Activated naive CD4-positive, alpha-beta T cell treated with anti-CD3 and anti-CD28 coated beads for 36 hours (primary cell): ENCODE results near the gene EIF4E3. TPM values are rescaled to one million over a fixed set of nuclear protein-coding genes. Genes with fewer than 3 reads are reported as not detected.
A peak's percentile ranks its signal among the peaks of the same experiment; 100 is the strongest.

Experiments used
- CTCF ChIA-PET: fragments of 350-600 bp; sonication (Branson Sonifier 250); formaldehyde crosslinking; loops from one replicate; lab custom pipeline; 2021; ENCODE audit warnings: antibody characterized with exemption; lab: Charles Lee
- DNase-seq: peaks from one replicate; pipeline ENCODE4 v3.0.0-alpha.2; 2020
- H3K27ac Mint-ChIP-seq: one replicate; pipeline ENCODE4 v1.8.0; 2021; ENCODE audit warnings: mild to moderate bottlenecking, mixed read lengths
- H3K27me3 Mint-ChIP-seq: one replicate; pipeline ENCODE4 v1.8.0; 2021; ENCODE audit warnings: low read depth, mixed read lengths
- H3K36me3 Mint-ChIP-seq: one replicate; pipeline ENCODE4 v1.8.0; 2021; ENCODE audit warnings: low read depth, mixed read lengths
- H3K4me1 Mint-ChIP-seq: one replicate; pipeline ENCODE4 v1.8.0; 2021; ENCODE audit warnings: low read depth, mixed read lengths
- H3K4me3 Mint-ChIP-seq: one replicate; pipeline ENCODE4 v1.8.0; 2021; ENCODE audit warnings: mild to moderate bottlenecking, moderate library complexity, mixed read lengths
- H3K9me3 Mint-ChIP-seq: one replicate; pipeline ENCODE4 v1.8.0; 2021; ENCODE audit warnings: mixed read lengths
- intact Hi-C: fragments of 100-400 bp; cut with micrococcal nuclease; formaldehyde crosslinking; loops from one replicate; pipeline ENCODE4 v1.15.1; 2023
- total RNA-seq, 2 experiments: library from RNA; stranded (reverse); gene quantifications; one replicate each; pipeline ENCODE4 v1.2.3, GENCODE V29; 2021

The EIF4E3 gene
- total RNA-seq, 2 experiments from 2014 or later = 25.2 to 26.2 TPM

DNA sequence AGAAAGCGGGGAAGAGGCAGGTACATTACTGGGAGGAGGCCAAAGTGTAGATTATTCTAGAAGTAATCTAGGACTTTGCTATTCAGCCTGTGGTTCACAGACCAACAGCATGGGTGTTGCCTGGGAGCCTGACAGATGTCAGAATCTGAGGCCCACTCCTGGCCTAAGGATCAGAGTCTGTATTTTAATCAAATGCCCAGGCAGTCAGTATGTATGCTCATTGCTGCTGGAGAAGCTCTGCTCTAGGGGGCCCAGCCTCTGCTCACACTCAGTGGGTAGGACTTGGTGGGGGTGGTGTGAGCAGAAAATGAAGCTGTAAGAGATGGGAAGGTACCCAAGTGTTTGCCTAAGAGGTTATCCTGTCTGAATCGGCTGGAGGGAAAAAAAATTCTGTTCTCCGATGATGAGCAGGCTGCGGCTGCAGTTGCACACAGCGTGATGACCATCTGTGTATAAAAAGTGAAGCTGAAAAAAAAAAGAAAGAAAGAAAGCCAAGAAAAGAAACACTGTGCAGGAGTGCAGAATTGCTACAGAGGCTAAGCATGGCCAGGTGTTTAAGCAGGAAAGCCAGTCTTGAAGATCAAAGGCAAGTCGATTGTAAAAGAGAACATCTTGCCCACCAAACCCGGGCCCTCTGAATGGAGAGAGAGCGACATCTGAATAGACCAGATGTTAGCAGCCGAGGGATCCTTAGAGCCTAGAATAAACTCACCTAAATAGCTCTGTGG lies 65.2 kb downstream of the EIF4E3 start:
- no peak for DNase-seq
- no peaks in the 10 kb centered on the region for H3K36me3 Mint-ChIP-seq
- H3K9me3 Mint-ChIP-seq = no peaks in the 10 kb centered on the region
- peaks cover 23% of the 10 kb centered on the region for H3K4me1 Mint-ChIP-seq
- intact Hi-C loops = loop anchor here (10.0 kb wide), 2 partner anchors 1535 to 1595 kb away; no protein-coding TSS in a partner anchor
- no peak overlapping the region for H3K4me3 Mint-ChIP-seq
- CTCF ChIA-PET = interaction anchor here (0.6 to 0.9 kb wide), 2 partner anchors 75 to 997 kb away, joined by 3 to 4 read pairs; no protein-coding TSS in a partner anchor
- H3K27ac Mint-ChIP-seq = no peak overlapping the region
- H3K27me3 Mint-ChIP-seq = no peaks in the 10 kb centered on the region

DNA sequence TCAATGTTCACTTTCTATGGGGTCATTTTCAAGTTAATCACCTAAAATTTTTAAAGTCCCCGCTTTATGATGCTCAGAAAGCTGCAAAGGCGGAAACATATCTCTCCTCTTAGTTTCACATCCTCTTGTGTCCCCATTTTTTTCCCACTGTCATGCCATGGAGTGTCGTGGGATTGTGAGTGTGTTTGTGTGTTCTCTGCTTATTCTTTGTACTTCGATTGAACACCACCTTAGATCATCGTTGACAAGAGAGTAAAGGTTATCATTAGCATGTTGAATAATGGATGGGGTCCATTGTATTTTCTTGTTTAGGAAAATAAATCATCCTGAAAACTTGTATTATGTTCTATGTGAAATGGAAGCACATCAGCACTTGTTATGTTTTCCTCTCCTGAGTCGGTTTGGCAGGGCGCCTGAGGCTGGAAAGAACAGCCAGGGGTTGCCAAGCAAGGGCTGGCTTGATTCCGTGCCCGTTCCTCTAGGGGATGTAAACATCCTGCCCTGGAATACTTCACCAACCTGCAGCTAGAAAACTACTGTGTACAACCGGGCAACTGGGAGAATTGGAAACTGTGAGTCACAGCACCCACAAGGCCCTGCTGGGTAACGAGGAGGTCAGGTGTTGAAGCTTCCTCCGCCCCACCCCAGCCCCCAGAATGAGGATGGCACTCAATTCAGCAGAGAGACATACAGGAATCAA lies 67.2 kb downstream of the EIF4E3 start:
- Mint-ChIP-seq H3K4me1 (peaks cover 22% of the 10 kb centered on the region), H3K27me3 (no peaks in the 10 kb centered on the region), H3K36me3 (no peaks in the 10 kb centered on the region), H3K4me3 (no peak overlapping the region), H3K27ac (no peak overlapping the region), H3K9me3 (no peaks in the 10 kb centered on the region)
- DNase-seq = peak; percentile 33
- intact Hi-C loops = loop anchor here (10.0 kb wide), 2 partner anchors 1533 to 1593 kb away; no protein-coding TSS in a partner anchor
- CTCF ChIA-PET = interaction anchor here (1.0 kb wide), 1 partner anchor 1099 kb away, joined by 3 read pairs; no protein-coding TSS in a partner anchor

DNA sequence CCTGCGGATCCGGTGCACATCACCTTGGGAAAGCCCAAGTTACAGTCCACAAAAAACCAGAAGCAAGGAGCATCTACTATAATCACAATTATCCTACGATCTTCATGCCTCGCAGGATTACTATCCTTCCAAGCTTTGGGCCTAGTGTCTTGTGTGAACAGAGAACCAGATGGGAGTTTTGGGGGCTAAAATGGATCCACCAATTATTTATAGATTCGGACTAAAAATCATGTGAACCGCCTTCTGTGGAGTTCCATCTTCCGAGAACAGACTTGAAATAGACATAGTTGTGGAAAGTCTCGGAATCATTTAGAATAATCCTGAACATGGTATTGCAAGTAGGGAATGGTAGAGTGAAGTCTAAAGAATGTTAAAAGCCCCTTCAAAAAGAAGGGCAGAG lies 70.1 kb downstream of the EIF4E3 start:
- no peak overlapping the region for H3K27ac Mint-ChIP-seq
- peaks cover 11% of the 10 kb centered on the region for H3K4me1 Mint-ChIP-seq
- no peak for DNase-seq
- H3K9me3 Mint-ChIP-seq = no peaks in the 10 kb centered on the region
- CTCF ChIA-PET = interaction anchor here (0.6 to 0.7 kb wide), 2 partner anchors 22 to 69 kb away, joined by 3 read pairs; no protein-coding TSS in a partner anchor
- intact Hi-C loops = loop anchor here (10.0 kb wide), 2 partner anchors 1530 to 1590 kb away; no protein-coding TSS in a partner anchor
- no peaks in the 10 kb centered on the region for H3K36me3 Mint-ChIP-seq
- no peak overlapping the region for H3K4me3 Mint-ChIP-seq
- H3K27me3 Mint-ChIP-seq = no peaks in the 10 kb centered on the region

DNA sequence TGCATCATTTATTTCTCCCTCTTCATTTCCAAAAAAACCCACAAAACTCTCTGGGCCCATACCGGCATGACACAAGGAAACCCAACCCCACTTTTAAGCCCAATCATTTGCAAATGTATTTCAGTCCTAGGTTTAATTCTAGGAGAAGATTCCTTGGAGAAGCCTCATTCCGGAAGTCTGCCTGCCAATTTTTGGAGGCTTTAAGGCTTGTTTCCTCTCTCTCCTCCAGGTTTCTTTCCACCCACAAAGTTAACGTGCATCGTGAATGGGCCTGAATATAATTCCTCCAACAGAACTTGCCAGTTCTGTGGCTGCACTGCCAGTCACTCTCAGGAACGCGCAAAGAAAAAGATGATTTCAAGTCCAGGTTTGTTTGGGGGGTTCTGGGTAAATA lies 71.8 kb downstream of the EIF4E3 start:
- intact Hi-C loops = loop anchor here (2.0 to 10.0 kb wide), 11 partner anchors 51 to 1589 kb away; no protein-coding TSS in a partner anchor
- Mint-ChIP-seq H3K4me1 (peaks cover 3% of the 10 kb centered on the region), H3K9me3 (no peaks in the 10 kb centered on the region), H3K36me3 (no peaks in the 10 kb centered on the region), H3K27me3 (no peaks in the 10 kb centered on the region), H3K27ac (no peak overlapping the region), H3K4me3 (no peak overlapping the region)
- no peak for DNase-seq
- CTCF ChIA-PET = interaction anchor here (0.6 to 1.5 kb wide), 2 partner anchors 20 to 750 kb away, joined by 3 to 4 read pairs; no protein-coding TSS in a partner anchor

DNA sequence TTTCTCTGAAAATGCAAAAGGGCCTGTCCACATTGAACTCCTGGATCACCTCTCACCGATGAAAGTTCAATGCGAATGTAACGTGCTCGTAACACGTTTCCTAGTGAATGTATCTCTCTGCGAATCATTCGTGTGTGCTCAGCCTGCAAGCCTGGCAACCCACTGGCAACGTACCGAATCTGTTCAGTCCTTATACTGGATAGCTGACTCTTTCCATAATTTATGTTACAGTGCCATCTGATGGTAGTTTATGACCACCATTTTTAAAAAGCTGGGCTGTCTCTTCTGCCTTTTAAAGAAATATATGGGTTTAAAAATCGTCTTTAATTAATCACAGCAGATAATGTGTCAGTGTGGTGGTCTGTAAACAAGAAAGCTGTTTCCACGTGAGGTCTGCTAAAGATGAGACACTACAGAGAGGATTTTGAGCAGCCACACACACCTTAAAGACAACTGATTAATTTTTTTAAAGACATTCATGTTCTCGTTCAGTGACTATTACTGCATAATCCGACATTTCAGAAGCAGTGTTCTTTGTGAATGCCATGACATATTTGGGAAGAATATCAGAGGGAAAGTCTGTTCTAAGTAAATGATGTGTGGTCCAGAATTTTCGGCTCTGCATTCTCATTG lies 72.3 kb downstream of the EIF4E3 start:
- CTCF ChIA-PET = interaction anchor here (0.6 to 1.5 kb wide), 3 partner anchors 21 to 803 kb away, joined by 3 to 4 read pairs (median 3); no protein-coding TSS in a partner anchor
- Mint-ChIP-seq H3K36me3 (no peaks in the 10 kb centered on the region), H3K4me1 (peaks cover 4% of the 10 kb centered on the region), H3K4me3 (no peak overlapping the region), H3K27ac (no peak overlapping the region), H3K9me3 (no peaks in the 10 kb centered on the region), H3K27me3 (no peaks in the 10 kb centered on the region)
- intact Hi-C loops = loop anchor here (1.0 to 10.0 kb wide), 12 partner anchors 51 to 1588 kb away; no protein-coding TSS in a partner anchor
- peak; percentile 42 for DNase-seq

GRCh38 chr3:71651625-71652024 lies 73.6 kb downstream of the EIF4E3 start:
- CTCF ChIA-PET = interaction anchor here (1.2 kb wide), 1 partner anchor 1294 kb away, joined by 3 read pairs; no protein-coding TSS in a partner anchor
- H3K36me3 Mint-ChIP-seq = no peaks in the 10 kb centered on the region
- H3K27ac Mint-ChIP-seq = no peak overlapping the region
- no peak for DNase-seq
- intact Hi-C loops = loop anchor here (1.0 to 10.0 kb wide), 12 partner anchors 49 to 1587 kb away; no protein-coding TSS in a partner anchor
- H3K4me3 Mint-ChIP-seq = no peak overlapping the region
- H3K27me3 Mint-ChIP-seq = no peaks in the 10 kb centered on the region
- H3K9me3 Mint-ChIP-seq = no peaks in the 10 kb centered on the region
- peaks cover 6% of the 10 kb centered on the region for H3K4me1 Mint-ChIP-seq

DNA sequence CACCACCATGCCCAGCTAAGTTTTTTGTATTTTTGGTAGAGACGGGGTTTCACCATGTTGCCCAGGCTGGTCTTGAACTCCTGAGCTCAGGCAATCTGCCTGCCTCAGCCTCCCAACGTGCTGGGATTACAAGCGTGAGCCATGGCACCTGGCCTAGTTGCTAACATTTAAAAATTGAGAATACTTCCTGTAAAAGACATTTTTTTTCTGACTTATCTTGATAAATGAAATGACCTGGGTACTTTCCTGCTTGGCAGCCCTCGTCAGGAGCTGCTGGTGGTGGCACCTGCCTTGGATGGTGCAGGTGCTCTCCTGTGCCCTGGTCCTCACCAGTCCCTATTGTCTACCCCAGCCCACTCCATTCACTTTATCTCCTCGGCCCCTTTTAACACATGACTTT lies 74.8 kb downstream of the EIF4E3 start:
- Mint-ChIP-seq H3K27ac (no peak overlapping the region), H3K4me1 (peaks cover 6% of the 10 kb centered on the region), H3K4me3 (no peak overlapping the region), H3K9me3 (no peaks in the 10 kb centered on the region), H3K36me3 (no peaks in the 10 kb centered on the region), H3K27me3 (no peaks in the 10 kb centered on the region)
- intact Hi-C loops = loop anchor here (5.0 to 10.0 kb wide), 9 partner anchors 48 to 1586 kb away; no protein-coding TSS in a partner anchor
- CTCF ChIA-PET = no interaction called here
- no peak for DNase-seq

GRCh38 chr3:71649757-71650156 lies 75.4 kb downstream of the EIF4E3 start:
- Mint-ChIP-seq H3K36me3 (no peaks in the 10 kb centered on the region), H3K4me1 (peaks cover 6% of the 10 kb centered on the region), H3K4me3 (no peak overlapping the region), H3K27ac (no peak overlapping the region), H3K9me3 (no peaks in the 10 kb centered on the region), H3K27me3 (no peaks in the 10 kb centered on the region)
- no peak for DNase-seq
- CTCF ChIA-PET = no interaction called here
- intact Hi-C loops = loop anchor here (5.0 to 10.0 kb wide), 9 partner anchors 47 to 1585 kb away; no protein-coding TSS in a partner anchor

- Mint-ChIP-seq H3K36me3 (no peaks in the 10 kb centered on the region), H3K4me1 (peaks cover 5% of the 10 kb centered on the region), H3K4me3 (no peak overlapping the region), H3K27me3 (no peaks in the 10 kb centered on the region), H3K9me3 (no peaks in the 10 kb centered on the region), H3K27ac (no peak overlapping the region)
- no peak for DNase-seq
- CTCF ChIA-PET = no interaction called here
- intact Hi-C loops = no loop called here
Observed at GRCh38 chr3:71647751-71648150, 77.5 kb downstream of the EIF4E3 start.

DNA sequence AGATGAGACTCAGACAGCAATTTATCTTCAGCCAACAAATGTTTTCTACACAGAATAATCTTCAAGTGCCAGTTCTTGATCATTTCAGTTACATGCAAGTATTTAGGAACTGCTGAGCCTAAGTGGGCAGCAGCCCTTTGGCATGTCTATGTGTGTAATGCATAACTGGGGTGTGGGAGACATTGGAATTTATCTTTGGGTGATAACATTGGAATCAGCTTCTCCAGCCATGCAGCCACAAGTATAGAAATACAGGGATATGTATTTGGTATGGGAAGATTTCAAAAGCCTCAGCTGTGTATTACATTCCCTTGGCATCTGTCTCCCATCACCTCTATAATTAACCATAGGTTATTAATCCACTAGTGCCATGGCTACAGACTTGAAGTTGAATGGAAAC lies 78.2 kb downstream of the EIF4E3 start:
- H3K27me3 Mint-ChIP-seq = no peaks in the 10 kb centered on the region
- intact Hi-C loops = no loop called here
- no peak for DNase-seq
- no peaks in the 10 kb centered on the region for H3K9me3 Mint-ChIP-seq
- H3K4me3 Mint-ChIP-seq = no peak overlapping the region
- no peaks in the 10 kb centered on the region for H3K36me3 Mint-ChIP-seq
- H3K27ac Mint-ChIP-seq = no peak overlapping the region
- CTCF ChIA-PET = no interaction called here
- peaks cover 3% of the 10 kb centered on the region for H3K4me1 Mint-ChIP-seq

DNA sequence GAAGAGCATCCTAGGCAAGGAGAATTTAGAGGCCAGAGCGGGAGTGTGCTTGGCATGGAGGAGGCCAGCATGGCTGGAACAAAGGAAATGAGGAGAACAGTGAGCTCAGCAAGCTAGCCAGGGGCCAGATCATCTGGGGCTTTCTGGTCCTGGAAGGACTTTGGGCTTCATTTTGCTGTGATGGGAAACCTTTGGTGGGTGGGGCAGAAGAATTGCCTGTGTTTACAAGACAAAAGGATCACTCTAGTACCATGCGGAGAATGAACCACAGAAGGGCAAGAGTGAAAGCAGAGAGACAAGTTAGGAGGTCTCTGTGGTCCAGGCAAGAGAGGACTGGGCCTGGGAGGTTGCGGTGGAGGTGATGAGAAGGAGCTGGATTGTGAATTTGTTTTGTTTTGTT lies 80.1 kb downstream of the EIF4E3 start:
- Mint-ChIP-seq H3K27me3 (no peaks in the 10 kb centered on the region), H3K36me3 (no peaks in the 10 kb centered on the region), H3K9me3 (no peaks in the 10 kb centered on the region), H3K4me3 (no peak overlapping the region), H3K27ac (no peak overlapping the region), H3K4me1 (peaks cover 3% of the 10 kb centered on the region)
- intact Hi-C loops = no loop called here
- no peak for DNase-seq
- CTCF ChIA-PET = interaction anchor here (0.6 kb wide), 1 partner anchor 107 kb away, joined by 4 read pairs; no protein-coding TSS in a partner anchor

GRCh38 chr3:71641674-71642073 lies 83.5 kb downstream of the EIF4E3 start:
- Mint-ChIP-seq H3K4me3 (no peak overlapping the region), H3K9me3 (no peaks in the 10 kb centered on the region), H3K27me3 (no peaks in the 10 kb centered on the region), H3K4me1 (no peaks in the 10 kb centered on the region), H3K27ac (no peak overlapping the region), H3K36me3 (no peaks in the 10 kb centered on the region)
- intact Hi-C loops = no loop called here
- DNase-seq = no peak
- CTCF ChIA-PET = no interaction called here
